H1 (cell line): Measurements from ENCODE around the gene KRTAP4-9. TPM values are rescaled to one million over a fixed set of nuclear protein-coding genes. Genes with fewer than 3 reads are reported as not detected.
"Not testable (repeated sequence)": the region's sequence is repeated elsewhere in the genome, so short reads cannot be mapped to it uniquely, and the experiment has no call there.

Source experiments
- CTCF ChIA-PET: fragments of 300-600 bp; sonication (Branson Sonifier 250); formaldehyde crosslinking; loops from one replicate; lab custom pipeline; 2021; ENCODE audit not compliant: partially characterized antibody; lab: Charles Lee
- POLR2A ChIA-PET: fragments of 300-600 bp; sonication (Branson Sonifier 250); formaldehyde crosslinking; loops from one replicate; lab custom pipeline; 2021; ENCODE audit warnings: inconsistent platforms; ENCODE audit not compliant: partially characterized antibody; lab: Charles Lee
- DNase-seq, 2 experiments: peaks; one replicate each; pipeline versions ENCODE4 v3.0.0 to v3.0.0-alpha.2; 2010 to 2022; ENCODE audit warnings: low spot score in 2 of 2, low read depth in 1 of 2, mixed read lengths in 1 of 2
- FAIRE-seq: peaks from 2 replicates; lab custom pipeline; 2011; peaks lifted over from hg19 to GRCh38; lab: Jason Lieb, UNC
- H2AFZ ChIP-seq: 2 replicates; pipeline ENCODE4 v1.8.1; 2012; ENCODE audit warnings: low read length, inconsistent platforms
- H2AK5ac ChIP-seq: 2 replicates; pipeline ENCODE4 v1.6.1; 2013; ENCODE audit warnings: low read depth, low read length
- H2BK120ac ChIP-seq: replicated peaks from 2 replicates; pipeline ENCODE3; 2013; ENCODE audit warnings: low read depth, low read length, inconsistent platforms
- H2BK12ac ChIP-seq: 2 replicates; pipeline ENCODE4 v1.6.1; 2013; ENCODE audit warnings: low read depth, low read length
- H2BK15ac ChIP-seq: 2 replicates; pipeline ENCODE4 v1.6.1; 2013; ENCODE audit warnings: low read length
- H2BK20ac ChIP-seq: 2 replicates; pipeline ENCODE4 v1.6.1; 2013; ENCODE audit warnings: low read length
- H2BK5ac ChIP-seq: 2 replicates; pipeline ENCODE4 v1.6.1; 2013; ENCODE audit warnings: low read depth, low read length
- H3K14ac ChIP-seq: 2 replicates; pipeline ENCODE4 v1.6.1; 2013; ENCODE audit warnings: inconsistent platforms; ENCODE audit not compliant: insufficient read length
- H3K18ac ChIP-seq: 2 replicates; pipeline ENCODE4 v1.6.1; 2013; ENCODE audit warnings: low read length; ENCODE audit errors: extremely low read depth
- H3K23ac ChIP-seq: 2 replicates; pipeline ENCODE4 v1.6.1; 2013; ENCODE audit warnings: inconsistent platforms; ENCODE audit not compliant: insufficient read length
- H3K23me2 ChIP-seq: 2 replicates; pipeline ENCODE4 v1.6.1; 2013; ENCODE audit warnings: low read depth, low read length
- H3K27ac ChIP-seq: 2 replicates; pipeline ENCODE4 v1.6.1; 2011; ENCODE audit warnings: low read depth, low read length, inconsistent platforms
- H3K27me3 ChIP-seq, 4 experiments: replicated peaks in 1 of 4; 1 replicate in 1 of 4; 2 replicates in 3 of 4; pipeline versions ENCODE4 v1.6.1 to v1.8.1; 2011 to 2013; ENCODE audit warnings: low read length in 3 of 4, mild to moderate bottlenecking in 3 of 4, inconsistent platforms in 2 of 4, mixed read lengths in 2 of 4, moderate library complexity in 1 of 4; ENCODE audit not compliant: control insufficient read depth in 3 of 4, insufficient read depth in 3 of 4; ENCODE audit errors: extremely low read depth in 1 of 4
- H3K36me3 ChIP-seq, 4 experiments: 2 replicates each; pipeline versions ENCODE4 v1.6.1 to v1.8.1; 2011 to 2013; ENCODE audit warnings: mild to moderate bottlenecking in 4 of 4, low read length in 3 of 4, moderate library complexity in 2 of 4, control low read depth in 1 of 4, inconsistent platforms in 1 of 4; ENCODE audit not compliant: insufficient read depth in 4 of 4, control insufficient read depth in 2 of 4
- H3K4ac ChIP-seq: replicated peaks from 2 replicates; pipeline ENCODE3; 2013; ENCODE audit warnings: low read length, low read depth, mixed read lengths, inconsistent platforms; ENCODE audit not compliant: insufficient read length
- H3K4me1 ChIP-seq, 4 experiments: replicated peaks in 1 of 4; 1 replicate in 1 of 4; 2 replicates in 3 of 4; pipeline versions ENCODE4 v1.6.1 to v1.8.1; 2011 to 2013; ENCODE audit warnings: low read length in 3 of 4, inconsistent platforms in 2 of 4, mixed read lengths in 1 of 4; ENCODE audit not compliant: insufficient read depth in 4 of 4, control insufficient read depth in 3 of 4
- H3K4me2 ChIP-seq, 2 experiments: 2 replicates each; pipeline versions ENCODE4 v1.6.1 to v1.8.1; 2011 to 2013; ENCODE audit warnings: low read depth in 2 of 2, low read length in 2 of 2, control low read depth in 1 of 2, inconsistent platforms in 1 of 2, mild to moderate bottlenecking in 1 of 2; ENCODE audit not compliant: insufficient read depth in 1 of 2
- H3K4me3 ChIP-seq, 4 experiments: fragments of 200-600, 300-600 bp in 1 of 4; sonication (generic), shearing (Covaris generic), sonication (Bioruptor Twin) in 1 of 4; 2 replicates each; pipeline versions ENCODE4 v1.5.1 to v1.8.1; 2011 to 2016; ENCODE audit warnings: low read length in 4 of 4, low read depth in 3 of 4, control low read depth in 2 of 4, inconsistent platforms in 2 of 4, mild to moderate bottlenecking in 2 of 4, mixed read lengths in 1 of 4, moderate library complexity in 1 of 4; ENCODE audit not compliant: insufficient read depth in 2 of 4; ENCODE audit errors: extremely low read depth in 1 of 4
- H3K56ac ChIP-seq: replicated peaks from 2 replicates; pipeline ENCODE3; 2013; ENCODE audit warnings: low read depth, mild to moderate bottlenecking, mixed read lengths, low read length, inconsistent platforms; ENCODE audit not compliant: insufficient read length
- H3K79me1 ChIP-seq: 2 replicates; pipeline ENCODE4 v1.6.1; 2013; ENCODE audit warnings: low read depth, low read length, control low read depth
- H3K79me2 ChIP-seq, 2 experiments: 2 replicates each; pipeline versions ENCODE4 v1.6.1 to v1.8.1; 2012 to 2013; ENCODE audit warnings: low read length in 2 of 2, mild to moderate bottlenecking in 2 of 2, inconsistent platforms in 1 of 2; ENCODE audit not compliant: insufficient read depth in 2 of 2, control insufficient read depth in 1 of 2
- H3K9ac ChIP-seq, 4 experiments: replicated peaks in 1 of 4; 1 replicate in 1 of 4; 2 replicates in 3 of 4; pipeline versions ENCODE4 v1.6.1 to v1.8.1; 2011 to 2013; ENCODE audit warnings: low read depth in 3 of 4, low read length in 3 of 4, control low read depth in 2 of 4, mild to moderate bottlenecking in 2 of 4, moderate library complexity in 2 of 4, inconsistent platforms in 1 of 4; ENCODE audit errors: extremely low read depth in 1 of 4
- H3K9me3 ChIP-seq, 2 experiments: 2 replicates each; pipeline versions ENCODE4 v1.6.1 to v1.8.1; 2012 to 2013; ENCODE audit warnings: mild to moderate bottlenecking in 2 of 2, moderate library complexity in 2 of 2, control low read depth in 1 of 2, inconsistent platforms in 1 of 2, low read depth in 1 of 2, low read length in 1 of 2, mixed read lengths in 1 of 2; ENCODE audit not compliant: insufficient read depth in 2 of 2
- H4K20me1 ChIP-seq, 2 experiments: replicated peaks in 1 of 2; 2 replicates each; pipeline versions ENCODE3 to v1.8.1; 2011 to 2013; ENCODE audit warnings: inconsistent platforms in 2 of 2, low read length in 2 of 2, mild to moderate bottlenecking in 1 of 2; ENCODE audit not compliant: insufficient read depth in 2 of 2, control insufficient read depth in 1 of 2
- H4K5ac ChIP-seq: 2 replicates; pipeline ENCODE4 v1.6.1; 2013; ENCODE audit warnings: low read length, low read depth, mixed read lengths, inconsistent platforms; ENCODE audit not compliant: insufficient read length
- H4K8ac ChIP-seq: 2 replicates; pipeline ENCODE4 v1.8.0; 2013; ENCODE audit warnings: mild to moderate bottlenecking, moderate library complexity, low read length, inconsistent platforms; ENCODE audit not compliant: insufficient read depth; ENCODE audit errors: extremely low read depth
- H4K91ac ChIP-seq: replicated peaks from 2 replicates; pipeline ENCODE3; 2013; ENCODE audit warnings: low read length, mixed read lengths, inconsistent platforms; ENCODE audit not compliant: insufficient read length
- WGBS, 2 experiments: shearing (Covaris generic) in 1 of 2; methylation state at CpG; one replicate each; pipeline versions ENCODE4 v1.1.6 to v1.1.7; 2013 to 2015; ENCODE audit warnings: low lambda C conversion rate in 2 of 2, mixed read lengths in 2 of 2, inconsistent platforms in 1 of 2, low coverage in 1 of 2, missing lambda C conversion rate in 1 of 2; ENCODE audit not compliant: insufficient replicate concordance in 2 of 2, insufficient coverage in 1 of 2, insufficient read length in 1 of 2; ENCODE audit errors: extremely low coverage in 1 of 2, missing lambda C conversion rate in 1 of 2; 5-methylcytosine and 5-hydroxymethylcytosine counted together
- polyA plus RNA-seq, 7 experiments: library from polyadenylated mRNA; depleted of rRNA in 3 of 7; stranded (reverse) in 5 of 7; unstranded in 2 of 7; fragments of >200 nt in 5 of 7; fragments of 200-250 nt in 2 of 7; gene quantifications; 1 replicate in 5 of 7; 2 replicates in 1 of 7; 4 replicates in 1 of 7; pipeline versions ENCODE4 v1.2.1 to v1.2.3, GENCODE V29; 2011 to 2013; ENCODE audit warnings: missing spikeins in 2 of 7, mixed read lengths in 2 of 7
- total RNA-seq: library from RNA; stranded (reverse); fragmentation: NEBNext Ultra II Directional; extraction: Animal tissue kit (Norgen Biotek cat#: 25700); gene quantifications from 2 replicates; pipeline ENCODE4 v1.2.1, GENCODE V29; 2021

Gene KRTAP4-9
- total and polyA plus RNA-seq, 2 of the 8 experiments (the other 6 are each of a cell fraction or from before 2014, with no cell fraction given) = not detected

- H3K79me1 ChIP-seq, H3K4me2 ChIP-seq: not testable (repeated sequence)
Observed at GRCh38 chr17:41065016-41065689, 40.0 kb upstream of the KRTAP4-9 start.

More at GRCh38 chr17:41065016-41065689, 40.0 kb upstream of the KRTAP4-9 start:
- WGBS, 2 experiments = 92% methylated on average over 6 of the region's 16 CpGs; no CpG with 5 or more reads in 1 of the 2 experiments
- CTCF ChIA-PET, H4K8ac ChIP-seq, H3K56ac ChIP-seq, H3K14ac ChIP-seq, H2BK120ac ChIP-seq, H2BK15ac ChIP-seq, DNase-seq, H3K23me2 ChIP-seq, H3K4me1 ChIP-seq, H4K20me1 ChIP-seq, H3K9ac ChIP-seq, H3K79me2 ChIP-seq, H2BK20ac ChIP-seq, FAIRE-seq, H4K91ac ChIP-seq, H4K5ac ChIP-seq, H3K9me3 ChIP-seq, H2AK5ac ChIP-seq, H2BK12ac ChIP-seq, POLR2A ChIA-PET, H3K4ac ChIP-seq, H2AFZ ChIP-seq, H2BK5ac ChIP-seq, H3K36me3 ChIP-seq, H3K4me3 ChIP-seq, H3K27me3 ChIP-seq, H3K23ac ChIP-seq, H3K27ac ChIP-seq, H3K18ac ChIP-seq: not testable (repeated sequence)
